Ovary (tissue), 9 donors: ENCODE measurements around the gene LRRC46. TPM values are rescaled to one million over a fixed set of nuclear protein-coding genes. Genes with fewer than 3 reads are reported as not detected.

ENCODE experiments used
- DNase-seq, 5 donors: peaks; one replicate each; pipeline ENCODE4 v3.0.0-alpha.2; 2019 to 2020
- H3K27ac ChIP-seq, 2 donors: fragments of 200-600 bp; one replicate each; pipeline versions ENCODE4 v1.5.1 to v1.8.0; 2019 to 2022
- H3K27me3 ChIP-seq: fragments of 200-600 bp; one replicate; pipeline ENCODE4 v1.8.0; 2022
- H3K36me3 ChIP-seq: fragments of 200-600 bp; sonication (generic); one replicate; pipeline ENCODE4 v1.5.1; 2019
- H3K4me1 ChIP-seq: one replicate; pipeline ENCODE4 v1.8.1; 2013; ENCODE audit warnings: mild to moderate bottlenecking, moderate library complexity; ENCODE audit not compliant: insufficient read depth
- H3K4me3 ChIP-seq: fragments of 200-600 bp; sonication (generic); one replicate; pipeline ENCODE4 v1.5.1; 2017
- H3K9me3 ChIP-seq, 2 donors: fragments of 200-600 bp in 1 of 2; sonication (generic) in 1 of 2; one replicate each; pipeline versions ENCODE4 v1.5.1 to v1.8.1; 2013 to 2019; ENCODE audit warnings: mild to moderate bottlenecking in 1 of 2, moderate library complexity in 1 of 2
- CTCF ChIP-seq, 3 donors: fragments of 450-650 bp in 2 of 3; fragments of 200-600 bp in 1 of 3; IDR thresholded peaks; one replicate each; pipeline versions ENCODE4 v1.5.1 to v1.8.0; 2016 to 2022; ENCODE audit warnings: antibody characterized with exemption in 3 of 3, mild to moderate bottlenecking in 1 of 3
- EP300 ChIP-seq: sonication (generic); formaldehyde crosslinking; IDR thresholded peaks from one replicate; pipeline ENCODE4 v1.6.1; 2017; ENCODE audit warnings: antibody characterized with exemption
- POLR2A ChIP-seq: fragments of 450-650 bp; IDR thresholded peaks from one replicate; pipeline ENCODE4 v1.6.1; 2017; ENCODE audit warnings: antibody characterized with exemption, mild to moderate bottlenecking, moderate library complexity
- WGBS, 3 donors: extraction: QIAGEN DNeasy Blood & Tissue Kit in 1 of 3; methylation state at CpG; one replicate each; pipeline versions ENCODE4 v1.1.5 to v1.1.7; 2013 to 2017; 5-methylcytosine and 5-hydroxymethylcytosine counted together
- intact Hi-C, 4 donors: fragments of 100-400 bp; cut with DNase I; formaldehyde crosslinking; loops; one replicate each; pipeline versions ENCODE4 v1.11.0 to v1.15.1; 2022 to 2023
- polyA plus RNA-seq, 2 donors: library from polyadenylated mRNA; stranded (reverse); fragments of 200-250 nt in 1 of 2; fragments of 350-450 nt in 1 of 2; fragmentation: Illumina TruSeq in 1 of 2; extraction: RNeasy Lipid Tissue Mini Kit (QIAGEN cat#74804) in 1 of 2; gene quantifications; one replicate each; pipeline ENCODE4 v1.2.3, GENCODE V29; 2013 to 2014
- total RNA-seq, 7 donors: library from RNA; depleted of rRNA in 2 of 7; stranded (reverse); fragments of >200 nt in 2 of 7; fragmentation: NEBNext Ultra II Directional in 3 of 7; extraction: Animal tissue kit (Norgen Biotek cat#: 25700) in 3 of 7; gene quantifications; one replicate each; pipeline versions ENCODE4 v1.1.0 to v1.2.4, GENCODE V29; 2016 to 2023
- donor health status: DM: no; HTN: no; CAD: no; lungs with moderate emphysema.
- donor health status: DM: no; HTN: no; CAD: no.
- donor health status: Bipolar disorder and iron deficiency.
- donor health status: DM: yes; HTN: yes; CAD: no.
- donor health status: DM: no; HTN: no; CAD: no.
- donor health status: DM: yes; HTN: yes; CAD: no.

The LRRC46 gene
- total and polyA plus RNA-seq, 9 donors = 0.31 to 17.1 (median 1.2) TPM

GRCh38 chr17:47801176-47801765 lies 30.2 kb upstream of the LRRC46 start:
- no peak for TF ChIP-seq EP300
- TF ChIP-seq POLR2A = no peak
- no peak for TF ChIP-seq CTCF (IDR thresholded peaks at IDR 0.05)
- no peak for DNase-seq
- 79 to 84% (median 79%) methylated on average over 4 of the region's 4 CpGs for WGBS, 3 donors
- Histone ChIP-seq H3K27ac (no peak overlapping the region), H3K4me1 (no peaks in the 10 kb centered on the region), H3K9me3 (no peaks in the 10 kb centered on the region), H3K36me3 (no peaks in the 10 kb centered on the region), H3K27me3 (no peaks in the 10 kb centered on the region), H3K4me3 (no peak overlapping the region)
- intact Hi-C loops = no loop called here

- Histone ChIP-seq H3K36me3 (no peaks in the 10 kb centered on the region), H3K27ac (no peak overlapping the region), H3K9me3 (no peaks in the 10 kb centered on the region), H3K4me1 (no peaks in the 10 kb centered on the region), H3K4me3 (no peak overlapping the region), H3K27me3 (no peaks in the 10 kb centered on the region)
- 33 to 60% (median 36%) methylated on average over 6 of the region's 6 CpGs for WGBS, 3 donors
- no peak for DNase-seq
- intact Hi-C loops = no loop called here
- no peak for TF ChIP-seq EP300
These were observed 29.6 kb upstream of the LRRC46 start for GRCh38 chr17:47801906-47802305.

- no peak for DNase-seq
- no peaks in the 10 kb centered on the region for H3K9me3 ChIP-seq
These were observed 29.0 kb upstream of the LRRC46 start for GRCh38 chr17:47802341-47803022.

GRCh38 chr17:47803201-47803600 lies 28.3 kb upstream of the LRRC46 start:
- intact Hi-C loops = no loop called here
- no peak for DNase-seq
- WGBS, 3 donors = 45 to 56% (median 46%) methylated on average over 5 of the region's 5 CpGs
- H3K9me3 ChIP-seq = no peaks in the 10 kb centered on the region
- no peak overlapping the region for H3K27ac ChIP-seq
- H3K4me1 ChIP-seq = no peaks in the 10 kb centered on the region
- H3K27me3 ChIP-seq = no peaks in the 10 kb centered on the region
- no peak overlapping the region for H3K4me3 ChIP-seq
- TF ChIP-seq EP300 (no peak), CTCF (IDR thresholded peaks at IDR 0.05) (no peak), POLR2A (no peak)
- no peaks in the 10 kb centered on the region for H3K36me3 ChIP-seq

More at GRCh38 chr17:47802341-47803022, 29.0 kb upstream of the LRRC46 start:
- Histone ChIP-seq H3K27me3 (no peaks in the 10 kb centered on the region), H3K4me3 (no peak overlapping the region), H3K36me3 (no peaks in the 10 kb centered on the region), H3K27ac (no peak overlapping the region), H3K4me1 (no peaks in the 10 kb centered on the region)
- 22 to 32% (median 26%) methylated on average over 9 of the region's 9 CpGs for WGBS, 3 donors
- TF ChIP-seq POLR2A = no peak
- no peak for TF ChIP-seq EP300
- peak in 2 of 3 donors; percentile 9 to 14 for TF ChIP-seq CTCF (IDR thresholded peaks at IDR 0.05)
- intact Hi-C loops = no loop called here

GRCh38 chr17:47803751-47804150 lies 27.7 kb upstream of the LRRC46 start:
- WGBS, 3 donors = 63 to 82% (median 64%) methylated on average over 6 of the region's 6 CpGs
- Histone ChIP-seq H3K4me1 (no peaks in the 10 kb centered on the region), H3K36me3 (no peaks in the 10 kb centered on the region), H3K27me3 (no peaks in the 10 kb centered on the region), H3K9me3 (no peaks in the 10 kb centered on the region), H3K27ac (no peak overlapping the region), H3K4me3 (no peak overlapping the region)
- TF ChIP-seq EP300 (no peak), CTCF (IDR thresholded peaks at IDR 0.05) (no peak), POLR2A (no peak)
- intact Hi-C loops = no loop called here
- DNase-seq = no peak
